ENCODE results near the gene GSK3A.

GSK3A gene

GRCh38 chr19:42272535-42272897 is 30.1 kb upstream of the GSK3A start:
- ChIA-PET CTCF (no interaction called here), POLR2A (no interaction called here)
- no peak for DNase-seq (ENCODE audit: extremely low spot score)
- TF ChIP-seq BHLHE40 (IDR thresholded peaks at IDR 0.05; ENCODE audit: borderline replicate concordance) (no peak), TARDBP (IDR thresholded peaks at IDR 0.05) (no peak), L3MBTL2 (conservative IDR thresholded peaks at IDR 0.05) (no peak), FOXM1 (IDR thresholded peaks at IDR 0.05; ENCODE audit: borderline replicate concordance) (no peak), SP1 (IDR thresholded peaks at IDR 0.05) (no peak), ZNF384 (IDR thresholded peaks at IDR 0.05) (no peak), LEF1 (IDR thresholded peaks at IDR 0.05; ENCODE audit: borderline replicate concordance) (no peak), FOXA1 (IDR thresholded peaks at IDR 0.05) (no peak), SUZ12 (IDR thresholded peaks at IDR 0.05) (no peak), NFRKB (IDR thresholded peaks at IDR 0.05) (no peak), FOXK2 (IDR thresholded peaks at IDR 0.05) (no peak), ARNT (IDR thresholded peaks at IDR 0.05) (no peak), HDGF (IDR thresholded peaks at IDR 0.05; ENCODE audit: borderline replicate concordance) (no peak), CTBP1 (IDR thresholded peaks at IDR 0.05; ENCODE audit: borderline replicate concordance) (no peak), PKNOX1 (IDR thresholded peaks at IDR 0.05) (no peak), ELF4 (IDR thresholded peaks at IDR 0.05) (no peak)

DNA sequence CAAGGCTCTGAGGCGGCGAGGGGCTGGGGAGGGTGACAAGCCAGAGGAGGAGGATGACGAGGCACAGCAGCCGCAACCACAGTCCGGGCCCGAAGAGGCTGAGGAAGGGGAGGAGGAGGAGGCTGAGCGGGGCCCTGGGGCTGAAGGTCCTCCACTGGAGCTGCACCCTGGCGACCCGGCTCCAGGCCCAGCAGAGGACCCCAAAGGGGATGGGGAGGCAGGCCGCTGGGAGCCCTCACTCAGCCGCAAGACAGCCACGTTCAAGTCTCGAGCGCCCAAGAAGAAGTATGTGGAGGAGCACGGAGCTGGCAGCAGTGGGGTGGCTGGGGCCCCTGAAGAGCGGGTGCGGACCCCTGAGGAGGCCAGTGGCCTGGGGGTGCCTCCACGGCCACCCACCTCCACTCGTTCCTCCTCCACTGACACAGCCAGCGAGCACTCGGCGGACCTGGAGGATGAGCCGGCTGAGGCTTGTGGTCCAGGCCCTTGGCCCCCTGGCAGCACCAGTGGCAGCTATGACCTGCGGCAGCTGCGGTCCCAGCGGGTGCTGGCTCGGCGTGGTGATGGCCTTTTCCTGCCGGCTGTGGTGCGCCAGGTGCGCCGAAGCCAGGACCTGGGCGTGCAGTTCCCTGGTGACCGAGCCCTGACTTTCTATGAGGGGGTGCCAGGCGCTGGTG is 29.6 kb upstream of the GSK3A start:
- ChIA-PET POLR2A (no interaction called here), CTCF (no interaction called here)
- no peak for DNase-seq (ENCODE audit: extremely low spot score)
- TF ChIP-seq CTBP1 (IDR thresholded peaks at IDR 0.05; ENCODE audit: borderline replicate concordance) = no peak
- no peak for TF ChIP-seq ELF4 (IDR thresholded peaks at IDR 0.05)

DNA sequence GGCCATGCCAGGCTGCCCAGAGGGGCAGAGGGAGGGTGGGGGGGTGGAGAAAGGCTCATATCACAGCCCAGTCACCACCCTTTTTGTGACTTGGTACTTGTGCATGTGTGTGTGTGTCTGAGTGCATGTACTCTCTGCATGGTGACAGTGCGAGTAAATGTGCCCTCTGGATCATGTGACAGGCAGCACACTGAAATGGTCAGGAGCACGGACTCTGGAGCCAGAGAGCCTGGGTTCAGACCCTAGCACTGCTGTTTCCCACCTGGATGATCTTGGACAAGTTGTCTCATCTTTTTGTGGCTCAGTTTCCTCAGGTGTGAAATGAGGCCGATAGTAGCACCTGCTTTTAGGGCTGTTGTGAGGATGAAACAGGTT is 28.6 kb upstream of the GSK3A start:
- no peak for TF ChIP-seq FOXA1 (IDR thresholded peaks at IDR 0.05)
- no peak for TF ChIP-seq ELF4 (IDR thresholded peaks at IDR 0.05)
- TF ChIP-seq PKNOX1 (IDR thresholded peaks at IDR 0.05) = no peak
- no peak for TF ChIP-seq NFRKB (IDR thresholded peaks at IDR 0.05)
- no peak for TF ChIP-seq HDGF (IDR thresholded peaks at IDR 0.05; ENCODE audit: borderline replicate concordance)
- TF ChIP-seq ZNF384 (IDR thresholded peaks at IDR 0.05) = no peak
- POLR2A ChIA-PET = no interaction called here
- no peak for DNase-seq (ENCODE audit: extremely low spot score)
- CTCF ChIA-PET = no interaction called here

GRCh38 chr19:42270346-42271044 is 28.1 kb upstream of the GSK3A start:
- CTCF ChIA-PET = interaction anchor here (1.8 kb wide), 1 partner anchor 9 kb away, joined by 5 read pairs; no protein-coding TSS in a partner anchor
- TF ChIP-seq NFRKB (IDR thresholded peaks at IDR 0.05) (no peak), PKNOX1 (IDR thresholded peaks at IDR 0.05) (no peak), SP1 (IDR thresholded peaks at IDR 0.05) (no peak), SUZ12 (IDR thresholded peaks at IDR 0.05) (no peak), LEF1 (IDR thresholded peaks at IDR 0.05; ENCODE audit: borderline replicate concordance) (no peak), HDGF (IDR thresholded peaks at IDR 0.05; ENCODE audit: borderline replicate concordance) (no peak), FOXA1 (IDR thresholded peaks at IDR 0.05) (no peak), ELF4 (IDR thresholded peaks at IDR 0.05) (no peak), TARDBP (IDR thresholded peaks at IDR 0.05) (no peak), CTBP1 (IDR thresholded peaks at IDR 0.05; ENCODE audit: borderline replicate concordance) (no peak), FOXM1 (IDR thresholded peaks at IDR 0.05; ENCODE audit: borderline replicate concordance) (no peak), ZNF384 (IDR thresholded peaks at IDR 0.05) (no peak), FOXK2 (IDR thresholded peaks at IDR 0.05) (no peak), BHLHE40 (IDR thresholded peaks at IDR 0.05; ENCODE audit: borderline replicate concordance) (no peak), L3MBTL2 (conservative IDR thresholded peaks at IDR 0.05) (no peak), ARNT (IDR thresholded peaks at IDR 0.05) (no peak)
- POLR2A ChIA-PET = interaction anchor here (0.8 to 1.2 kb wide), 4 partner anchors 9 to 28 kb away, joined by 3 to 4 read pairs (median 4); partner anchors contain the start of gene GSK3A
- DNase-seq (ENCODE audit: extremely low spot score) = no peak

DNA sequence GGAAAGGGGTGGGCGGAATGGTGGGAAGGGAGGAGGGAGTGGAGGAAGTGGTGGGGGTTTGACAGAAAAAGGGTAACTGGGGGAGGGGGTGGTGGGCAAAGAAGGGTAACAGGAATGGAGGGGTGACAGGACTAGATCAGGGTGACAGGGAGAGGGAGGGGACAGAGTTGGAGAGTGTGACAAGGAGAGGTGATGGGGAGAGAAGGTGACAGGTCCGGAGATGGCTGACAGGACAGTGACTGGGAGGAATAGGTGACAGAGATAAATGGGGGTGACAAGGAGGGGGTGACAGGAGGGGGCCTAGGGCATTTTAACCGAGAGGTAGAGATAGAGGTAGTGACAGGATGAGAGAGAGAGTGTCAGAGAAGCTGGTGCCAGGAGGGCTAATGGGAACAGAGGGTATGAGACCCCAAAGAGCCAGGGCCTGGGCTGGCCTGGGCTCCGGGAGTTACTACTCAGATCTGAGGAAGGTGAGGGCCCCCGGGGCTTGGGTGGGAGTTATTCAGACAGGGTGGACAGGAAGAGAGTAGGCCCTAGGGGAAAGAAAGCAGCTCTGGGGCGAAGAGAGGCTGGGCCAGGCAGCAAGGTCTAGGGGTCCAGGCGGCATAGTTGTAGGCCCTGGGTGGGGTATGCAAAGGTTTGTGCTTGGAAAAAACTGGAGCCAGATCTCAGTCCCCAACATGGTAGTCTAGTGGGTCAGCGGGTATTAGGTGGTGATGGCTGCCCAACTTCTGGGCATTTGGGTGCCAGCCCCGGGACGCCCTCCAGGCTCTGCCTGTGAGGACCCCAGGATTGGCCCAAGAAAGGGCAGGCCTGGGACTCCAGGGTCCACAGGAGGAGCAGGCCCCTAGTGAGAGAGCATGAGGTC is 27.3 kb upstream of the GSK3A start:
- CTCF ChIA-PET = interaction anchor here (1.8 kb wide), 1 partner anchor 10 kb away, joined by 5 read pairs; no protein-coding TSS in a partner anchor
- no peak for DNase-seq (ENCODE audit: extremely low spot score)
- POLR2A ChIA-PET = interaction anchor here (0.8 to 1.2 kb wide), 4 partner anchors 10 to 27 kb away, joined by 3 to 4 read pairs (median 4); partner anchors contain the start of gene GSK3A
- TF ChIP-seq SP1 (IDR thresholded peaks at IDR 0.05) = no peak
- no peak for TF ChIP-seq L3MBTL2 (conservative IDR thresholded peaks at IDR 0.05)
- peak; percentile 29; the same call in 1 of the 2 replicates for TF ChIP-seq PKNOX1 (IDR thresholded peaks at IDR 0.05)
